ENCODE measurements around the gene HEXA. TPM values are rescaled to one million over a fixed set of nuclear protein-coding genes. Genes with fewer than 3 reads are reported as not detected.

Gene HEXA
- total RNA-seq = 56.1 and 81.2 TPM in 2 replicates

DNA sequence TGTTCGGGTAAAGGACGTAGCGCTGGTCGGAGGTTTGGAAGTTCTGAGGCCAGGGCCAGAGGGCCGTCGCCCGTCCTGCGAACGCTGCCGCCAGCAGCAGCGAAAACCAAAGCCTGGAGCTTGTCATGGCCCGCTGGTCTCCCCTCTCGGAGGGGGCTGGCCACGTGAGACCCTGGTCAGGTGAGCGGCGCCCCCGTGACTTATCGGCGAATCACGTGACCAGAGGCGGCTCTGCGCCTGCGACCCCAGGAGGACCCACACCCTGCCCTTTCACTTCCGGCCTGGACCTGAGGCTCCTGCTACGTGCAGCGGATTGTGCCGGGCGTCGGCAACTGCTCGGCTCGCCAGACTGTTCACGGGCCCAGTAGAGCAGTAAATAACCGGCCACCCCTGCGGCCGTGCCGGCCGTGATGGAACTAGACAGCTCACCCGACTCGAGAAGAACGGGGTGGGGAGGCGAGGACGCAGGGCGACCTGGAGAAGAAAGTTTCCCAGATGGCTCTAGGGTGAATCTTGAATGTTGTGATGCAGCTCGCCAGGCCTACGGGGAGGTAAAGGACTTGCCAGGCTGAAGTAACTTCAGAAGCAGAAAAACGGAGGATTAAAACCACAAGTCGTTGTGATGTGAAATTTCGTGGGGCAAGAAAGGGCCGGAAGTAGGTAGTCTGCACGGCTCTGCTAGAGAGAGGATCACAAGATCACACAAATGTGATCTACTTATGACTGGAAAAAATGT, at the start of gene HEXA:
Gene HEXA, minus strand, starts transcription at position 169 of the 736 bp plus-strand sequence. Its CDS starts 42 bp downstream, at position 127.

DNA sequence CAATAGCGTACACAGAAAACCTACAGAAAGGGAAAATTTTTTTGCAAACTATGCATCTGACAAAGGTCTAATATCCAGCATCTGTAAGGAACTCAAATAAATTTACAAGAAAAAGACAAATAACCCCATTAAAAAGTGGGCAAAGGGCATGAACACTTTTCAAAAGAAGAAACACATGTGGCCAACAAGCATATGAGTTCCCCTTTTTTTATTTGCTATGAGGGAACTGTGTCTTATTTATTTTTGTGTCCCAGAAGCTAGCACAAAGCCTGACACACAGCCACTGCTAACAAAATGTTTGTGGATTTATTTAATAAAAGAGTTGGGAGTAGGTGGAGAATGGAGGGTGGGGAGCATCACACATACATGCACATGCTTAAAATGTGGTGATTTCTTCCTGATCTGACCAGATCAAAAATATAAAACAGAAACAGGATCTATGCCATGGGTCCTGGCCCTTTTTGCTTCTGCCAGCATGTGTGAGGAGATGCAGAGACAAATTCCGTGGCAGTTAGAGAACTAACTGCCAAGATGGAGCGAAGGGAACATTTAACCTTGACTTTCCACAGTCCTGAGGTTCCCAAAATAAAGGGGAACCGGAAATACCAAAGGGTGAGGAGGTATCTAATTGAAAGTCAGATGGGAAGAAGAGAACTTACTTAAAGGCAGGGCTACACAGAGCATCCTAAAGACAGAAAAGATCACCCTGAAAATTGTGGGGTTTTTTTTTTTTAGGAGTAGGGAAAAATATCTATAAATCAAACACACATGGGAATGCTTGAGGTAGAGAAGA, 22.2 kb upstream of the HEXA start, which contains the start of gene TMEM202:
Gene TMEM202, plus strand, starts transcription at position 510 of the 793 bp plus-strand sequence. Its CDS starts 22 bp downstream, at position 532.

DNA sequence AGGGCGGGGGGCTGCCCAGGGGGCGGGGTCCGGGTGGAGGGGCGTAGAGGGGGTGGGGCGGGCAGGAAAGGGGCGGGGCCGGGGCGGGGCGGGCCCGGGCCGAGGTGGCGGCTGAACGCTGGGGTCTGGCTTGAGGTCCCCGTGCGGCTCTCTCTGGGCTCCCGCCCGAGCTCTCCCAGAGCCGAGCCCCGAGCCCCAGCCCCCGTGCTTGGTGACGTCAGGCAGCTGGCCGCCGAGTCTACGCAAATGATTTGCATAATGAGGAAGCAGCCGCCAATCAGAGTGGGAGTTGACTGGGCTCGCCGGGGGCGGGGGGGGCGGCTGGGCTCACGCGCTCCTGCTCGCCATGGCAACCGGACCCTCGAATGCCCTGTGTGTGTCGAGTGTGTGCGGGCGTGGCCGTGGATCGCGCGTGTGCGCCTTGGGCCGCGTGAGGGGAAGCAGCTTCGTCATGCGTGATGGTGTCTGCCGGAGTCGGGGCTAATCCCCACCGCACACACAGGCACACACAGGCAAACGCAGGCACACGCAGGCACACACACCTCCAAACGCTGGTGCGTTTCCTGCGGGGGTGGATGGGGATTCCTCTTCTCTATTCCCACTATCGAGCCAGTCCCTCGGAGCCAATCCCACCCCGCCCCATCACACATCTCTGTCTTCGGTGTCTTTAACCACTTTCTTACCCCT, 55.7 kb downstream of the HEXA start, which contains the start of gene CELF6:
Gene CELF6, minus strand, starts transcription at position 173 of the 687 bp plus-strand sequence. CDS start 283 bp downstream, outside the sequence.

Other genes with a start within 250 kb of the HEXA start
- gene GRAMD2A, start 178.2 kb downstream of the HEXA start, total RNA-seq = 0.06 TPM in 1 of 2 replicates, not detected in the other
- 2,246 and 2,475 TPM in 2 replicates for gene PKM, start 144.8 kb downstream of the HEXA start, total RNA-seq
- gene PARP6, start 103.5 kb downstream of the HEXA start, total RNA-seq = 12.2 and 15.5 TPM in 2 replicates
- gene CELF6, start 55.9 kb downstream of the HEXA start, total RNA-seq = 0.13 and 0.25 TPM in 2 replicates
- gene TMEM202, start 22.3 kb upstream of the HEXA start, total RNA-seq = not detected in 2 replicates
- 43.2 and 57.6 TPM in 2 replicates for gene ARIH1, start 98.3 kb upstream of the HEXA start, total RNA-seq

All from aortic smooth muscle cell (primary cell).